PFSK-1 (cell line): Measurements from ENCODE around the gene LAMC1.

Source experiments
- FOXP2 ChIP-seq: optimal IDR thresholded peaks from 2 replicates; pipeline ENCODE3; 2011; ENCODE audit warnings: borderline replicate concordance, control low read depth, inconsistent platforms; ENCODE audit not compliant: insufficient read depth; ENCODE audit errors: extremely low read length, extremely low read depth
- POLR2AphosphoS5 ChIP-seq: IDR thresholded peaks from 2 replicates; pipeline ENCODE4 v1.6.1; 2012; ENCODE audit warnings: low read depth, mild to moderate bottlenecking, control low read depth, low read length, moderate library complexity
- REST ChIP-seq, 2 experiments: IDR thresholded peaks; 2 replicates each; pipeline versions ENCODE4 v1.6.1 to v1.8.0; 2011 to 2012; ENCODE audit warnings: low read depth in 2 of 2, low read length in 2 of 2, control low read depth in 1 of 2, inconsistent platforms in 1 of 2, mild to moderate bottlenecking in 1 of 2, moderate library complexity in 1 of 2; ENCODE audit not compliant: insufficient read depth in 1 of 2
- SIN3A ChIP-seq: IDR thresholded peaks from 2 replicates; pipeline ENCODE4 v1.6.1; 2012; ENCODE audit warnings: mild to moderate bottlenecking, low read length, moderate library complexity, borderline replicate concordance; ENCODE audit not compliant: insufficient read depth
- TAF1 ChIP-seq: IDR thresholded peaks from 2 replicates; pipeline ENCODE4 v1.6.1; 2012; ENCODE audit warnings: low read length, control low read depth, borderline replicate concordance; ENCODE audit not compliant: insufficient read depth

LAMC1 gene

DNA sequence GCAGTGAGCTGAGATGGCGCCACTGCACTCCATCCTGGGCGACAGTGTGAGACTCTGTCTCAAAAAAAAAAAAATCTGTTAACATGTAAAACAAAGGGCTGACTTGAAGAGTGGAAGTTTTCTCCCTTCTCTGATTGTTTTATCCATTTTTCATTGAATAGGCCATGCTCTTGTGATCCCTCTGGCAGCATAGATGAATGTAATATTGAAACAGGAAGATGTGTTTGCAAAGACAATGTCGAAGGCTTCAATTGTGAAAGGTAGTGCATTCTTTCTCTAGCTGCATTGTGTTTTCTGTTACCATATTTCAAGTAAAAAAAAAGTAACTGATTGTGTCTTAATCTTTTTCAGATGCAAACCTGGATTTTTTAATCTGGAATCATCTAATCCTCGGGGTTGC, 93.2 kb downstream of the LAMC1 start:
- no peak for TF ChIP-seq TAF1
- TF ChIP-seq FOXP2, result no peak
- no peak for TF ChIP-seq POLR2AphosphoS5
- TF ChIP-seq SIN3A, result no peak
- no peak for TF ChIP-seq REST (IDR thresholded peaks at IDR 0.05; ENCODE audit: insufficient read depth in 1 of 2, low read depth in 2 of 2, low read length in 2 of 2)

GRCh38 chr1:183121609-183122008, 98.4 kb downstream of the LAMC1 start:
- TF ChIP-seq FOXP2 (no peak), POLR2AphosphoS5 (no peak), SIN3A (no peak), REST (IDR thresholded peaks at IDR 0.05; ENCODE audit: insufficient read depth in 1 of 2, low read depth in 2 of 2, low read length in 2 of 2) (no peak), TAF1 (no peak)

GRCh38 chr1:183124259-183124658, 101.0 kb downstream of the LAMC1 start:
- no peak for TF ChIP-seq POLR2AphosphoS5
- no peak for TF ChIP-seq REST (IDR thresholded peaks at IDR 0.05; ENCODE audit: insufficient read depth in 1 of 2, low read depth in 2 of 2, low read length in 2 of 2)
- no peak for TF ChIP-seq FOXP2
- TF ChIP-seq TAF1, result no peak
- TF ChIP-seq SIN3A, result no peak

DNA sequence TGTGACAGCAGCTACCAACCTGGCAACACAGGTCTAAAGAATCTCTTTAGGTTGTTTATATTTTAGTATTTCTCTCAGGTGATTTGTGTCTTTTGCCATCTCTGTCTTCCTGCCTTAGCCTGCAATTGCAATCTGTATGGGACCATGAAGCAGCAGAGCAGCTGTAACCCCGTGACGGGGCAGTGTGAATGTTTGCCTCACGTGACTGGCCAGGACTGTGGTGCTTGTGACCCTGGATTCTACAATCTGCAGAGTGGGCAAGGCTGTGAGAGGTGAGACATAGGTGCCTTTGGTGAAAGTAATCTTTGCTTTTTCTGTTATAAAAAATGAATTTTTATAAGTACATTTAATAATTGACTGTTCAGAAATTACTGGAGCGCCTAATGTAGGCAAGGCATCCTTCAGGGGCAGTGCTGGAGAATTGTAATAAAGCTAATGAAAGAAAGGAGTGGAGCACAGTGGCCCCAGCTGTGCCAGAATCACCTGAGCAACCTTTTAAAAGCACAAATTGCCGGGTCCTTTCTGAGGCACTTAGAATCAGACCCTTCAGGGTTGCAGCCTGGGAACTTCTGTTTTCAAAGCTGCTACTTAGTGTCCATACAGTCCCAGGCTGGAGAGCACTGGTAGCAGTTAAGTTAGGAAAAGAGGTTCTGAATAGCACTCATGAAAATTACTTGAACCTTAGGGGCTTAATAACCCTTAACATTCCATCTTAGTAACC, 102.2 kb downstream of the LAMC1 start:
- TF ChIP-seq FOXP2 (no peak), SIN3A (no peak), TAF1 (no peak), REST (IDR thresholded peaks at IDR 0.05; ENCODE audit: insufficient read depth in 1 of 2, low read depth in 2 of 2, low read length in 2 of 2) (no peak), POLR2AphosphoS5 (no peak)
